Measurements from ENCODE around the gene PLXNC1. TPM values are rescaled to one million over a fixed set of nuclear protein-coding genes. Genes with fewer than 3 reads are reported as not detected.

PLXNC1 gene
- total RNA-seq, 2 donors from 2014 or later: 8.5 to 9.2 TPM

DNA sequence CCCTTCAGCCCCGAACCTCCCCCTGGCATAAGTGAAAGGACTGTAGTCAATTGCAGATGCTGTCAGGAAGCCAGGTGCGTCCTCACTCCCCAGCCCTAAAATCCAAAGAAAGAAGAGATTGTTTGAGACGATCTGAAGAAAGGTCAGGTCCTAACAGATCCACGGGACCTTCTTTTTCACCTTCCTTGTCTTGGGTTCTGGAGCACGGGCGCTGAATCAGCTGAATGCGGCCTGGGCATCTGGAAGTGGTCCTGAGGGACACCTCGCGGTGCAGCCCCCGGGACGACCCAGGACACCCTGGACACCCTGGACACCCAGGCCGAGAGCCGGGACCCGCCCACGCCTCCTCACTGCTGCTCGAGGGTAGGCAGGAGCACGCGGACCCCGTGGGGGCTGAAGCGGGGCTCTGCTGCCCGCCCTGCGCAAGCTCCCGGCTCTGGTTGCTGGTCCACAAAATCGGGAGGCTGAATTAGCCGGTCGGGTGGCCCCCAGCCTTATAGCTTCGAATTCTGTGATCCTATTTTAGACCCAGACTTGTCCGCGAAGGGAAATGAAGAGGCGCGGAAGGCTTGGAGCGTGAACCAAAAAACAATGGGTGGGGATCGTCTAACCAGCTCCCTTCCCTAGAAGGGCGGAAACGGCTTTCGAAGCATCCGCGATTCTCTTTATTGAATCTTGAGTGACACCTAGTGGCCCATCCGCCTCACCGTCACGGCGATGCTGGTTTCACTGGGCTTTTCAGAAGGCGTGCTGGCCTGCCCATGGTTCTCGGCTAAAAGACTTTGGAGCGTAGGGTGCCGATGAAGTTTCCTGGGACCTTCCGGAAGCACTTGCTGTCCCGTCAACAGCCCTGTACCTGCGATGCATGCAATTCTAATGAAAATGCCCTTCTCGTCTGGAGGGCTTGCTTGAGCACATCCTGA lies 46.4 kb upstream of the PLXNC1 start:
- Histone ChIP-seq H3K9me3 (no peaks in the 10 kb centered on the region), H3K4me1 (ENCODE audit: control insufficient read depth in 1 of 2, low read depth in 2 of 2) (peaks cover 0 to 4% of the 10 kb centered on the region in 2 donors), H3K27ac (peak overlapping the region; percentile 15 to 65), H3K36me3 (no peaks in the 10 kb centered on the region), H3K27me3 (replicated peaks; ENCODE audit: insufficient read depth) (no peaks in the 10 kb centered on the region), H3K4me3 (peak overlapping the region; percentile 95)
- peak; percentile 69 for ATAC-seq (ENCODE audit: insufficient number of reproducible peaks, low FRiP score, low read depth)
- TF ChIP-seq CTCF (IDR thresholded peaks at IDR 0.05): peak; percentile 74
- DNase-seq (ENCODE audit: low spot score): peak; percentile 80

DNA sequence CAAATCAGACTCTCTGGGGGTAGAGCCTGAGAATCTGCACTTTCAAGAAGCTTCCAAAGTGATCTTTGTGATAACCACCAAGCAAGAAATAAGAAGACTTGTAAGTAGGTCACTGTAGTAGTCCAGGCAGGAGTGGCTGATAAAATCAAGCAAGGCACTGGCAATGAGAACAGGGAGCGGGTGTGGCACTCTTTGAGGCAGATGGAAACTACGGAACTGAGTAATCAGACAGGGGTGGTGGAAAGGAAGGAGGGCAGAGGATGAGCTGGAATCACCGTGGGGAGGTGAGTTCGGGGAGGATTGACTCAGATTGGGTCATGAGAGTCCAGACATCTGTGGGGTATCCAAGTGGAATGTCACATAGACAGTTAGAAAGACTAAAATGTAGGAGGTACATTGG lies 44.4 kb upstream of the PLXNC1 start:
- Histone ChIP-seq H3K9me3 (no peaks in the 10 kb centered on the region), H3K27me3 (replicated peaks; ENCODE audit: insufficient read depth) (no peaks in the 10 kb centered on the region), H3K4me1 (ENCODE audit: control insufficient read depth in 1 of 2, low read depth in 2 of 2) (peaks cover 0 to 4% of the 10 kb centered on the region in 2 donors), H3K4me3 (no peak overlapping the region), H3K27ac (no peak overlapping the region), H3K36me3 (no peaks in the 10 kb centered on the region)
- TF ChIP-seq CTCF (IDR thresholded peaks at IDR 0.05): no peak
- ATAC-seq (ENCODE audit: insufficient number of reproducible peaks, low FRiP score, low read depth): no peak
- DNase-seq (ENCODE audit: low spot score): no peak

GRCh38 chr12:94107910-94108309 lies 40.5 kb upstream of the PLXNC1 start:
- Histone ChIP-seq H3K27me3 (replicated peaks; ENCODE audit: insufficient read depth) (no peaks in the 10 kb centered on the region), H3K4me1 (ENCODE audit: control insufficient read depth in 1 of 2, low read depth in 2 of 2) (no peaks in the 10 kb centered on the region), H3K9me3 (no peaks in the 10 kb centered on the region), H3K36me3 (no peaks in the 10 kb centered on the region), H3K27ac (no peak overlapping the region), H3K4me3 (no peak overlapping the region)
- ATAC-seq (ENCODE audit: insufficient number of reproducible peaks, low FRiP score, low read depth): no peak
- TF ChIP-seq CTCF (IDR thresholded peaks at IDR 0.05): no peak
- no peak for DNase-seq (ENCODE audit: low spot score)

DNA sequence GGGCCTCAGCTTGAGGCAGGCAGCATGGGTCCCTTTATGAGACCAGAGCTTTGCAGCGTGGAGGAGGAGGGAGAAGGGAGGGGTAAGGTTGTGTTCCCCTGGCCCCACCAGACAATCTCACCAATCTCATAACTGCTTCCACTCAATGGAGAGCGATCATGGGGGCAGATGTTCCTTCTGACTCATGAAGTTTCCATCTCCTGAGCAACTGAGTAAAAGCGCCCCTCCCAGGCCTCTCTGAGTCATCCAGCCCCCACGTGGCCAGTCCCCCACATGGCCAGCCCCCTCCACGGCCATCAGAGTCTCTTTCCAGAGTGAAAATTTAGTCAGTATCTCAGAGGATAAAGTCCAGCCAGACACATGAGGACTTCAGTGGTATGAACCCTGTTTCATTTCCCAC lies 39.2 kb upstream of the PLXNC1 start:
- no peak for DNase-seq (ENCODE audit: low spot score)
- Histone ChIP-seq H3K9me3 (no peaks in the 10 kb centered on the region), H3K4me3 (no peak overlapping the region), H3K4me1 (ENCODE audit: control insufficient read depth in 1 of 2, low read depth in 2 of 2) (no peaks in the 10 kb centered on the region), H3K27ac (no peak overlapping the region), H3K27me3 (replicated peaks; ENCODE audit: insufficient read depth) (no peaks in the 10 kb centered on the region), H3K36me3 (no peaks in the 10 kb centered on the region)
- no peak for TF ChIP-seq CTCF (IDR thresholded peaks at IDR 0.05)
- ATAC-seq (ENCODE audit: insufficient number of reproducible peaks, low FRiP score, low read depth): no peak

DNA sequence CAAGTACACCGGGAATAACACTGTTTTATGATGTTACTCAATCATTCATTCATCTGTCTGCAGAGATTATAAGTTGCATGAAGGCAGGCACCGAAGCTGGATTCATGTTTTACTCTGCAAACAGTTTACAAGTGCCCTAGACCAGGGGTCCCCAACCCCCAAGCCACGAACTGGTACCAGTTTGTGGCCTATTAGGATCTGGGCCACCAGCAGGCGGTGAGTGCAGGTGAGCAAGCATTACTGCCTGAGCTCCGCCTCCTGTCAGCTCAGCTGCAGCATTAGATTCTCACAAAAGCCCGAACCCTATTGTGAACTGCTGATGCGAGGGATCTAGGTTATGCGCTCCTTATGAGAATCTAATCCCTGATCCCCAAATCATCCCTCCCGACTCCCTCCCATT lies 38.1 kb upstream of the PLXNC1 start:
- ATAC-seq (ENCODE audit: insufficient number of reproducible peaks, low FRiP score, low read depth) (no peak), DNase-seq (ENCODE audit: low spot score) (no peak)
- no peak overlapping the region for H3K27ac ChIP-seq
- no peak overlapping the region for H3K4me3 ChIP-seq
- H3K9me3 ChIP-seq: no peaks in the 10 kb centered on the region
- no peaks in the 10 kb centered on the region for H3K4me1 ChIP-seq (ENCODE audit: control insufficient read depth in 1 of 2, low read depth in 2 of 2)
- H3K27me3 ChIP-seq (replicated peaks; ENCODE audit: insufficient read depth): no peaks in the 10 kb centered on the region
- H3K36me3 ChIP-seq: no peaks in the 10 kb centered on the region
- TF ChIP-seq CTCF (IDR thresholded peaks at IDR 0.05): no peak
